DMS153 treated with DMSO at 0.1 percent for 48 hours (cell line): ENCODE data around the gene ATP8B3.

Experiments
- DNase-seq: peaks from one replicate; lab custom pipeline; 2025; ENCODE audit not compliant: unreplicated experiment; lab: John Stamatoyannopoulos, UW

ATP8B3 gene

GRCh38 chr19:1851654-1852580 lies 39.8 kb upstream of the ATP8B3 start:
- no peak for DNase-seq

- DNase-seq: no peak
These were observed 39.0 kb upstream of the ATP8B3 start for GRCh38 chr19:1850809-1851653.

DNA sequence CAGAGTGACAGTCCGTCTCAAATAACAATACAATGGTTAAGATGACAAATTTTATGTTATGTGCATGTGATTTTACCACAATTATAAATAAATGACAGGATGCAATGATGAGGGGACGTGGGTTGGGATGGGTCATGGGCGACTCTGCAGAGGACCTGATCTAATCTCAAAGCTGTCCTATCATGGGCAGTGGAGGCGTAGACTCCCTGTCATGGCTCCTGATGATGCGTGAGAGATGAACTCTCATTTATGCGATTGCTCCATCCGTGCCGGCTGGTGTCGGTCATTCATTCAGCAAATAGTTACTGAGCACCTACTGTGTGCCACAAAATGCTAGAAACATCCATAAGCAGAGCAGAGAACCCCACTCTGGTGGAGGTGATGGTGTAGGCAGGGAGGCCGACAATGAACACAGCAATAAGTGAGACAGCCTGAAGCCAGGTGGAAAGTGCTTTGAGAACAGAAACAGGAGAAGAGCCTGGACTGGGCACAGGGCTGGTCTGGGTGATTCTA lies 37.9 kb upstream of the ATP8B3 start:
- no peak for DNase-seq

- DNase-seq: no peak
These were observed 37.0 kb upstream of the ATP8B3 start for GRCh38 chr19:1849132-1849474.

- DNase-seq: peak; percentile 56
These were observed 36.5 kb upstream of the ATP8B3 start, which contains the start of gene REXO1 for GRCh38 chr19:1848399-1849131. Gene REXO1, minus strand, starts transcription at chr19:1848483. Its CDS starts 125 bp downstream, at chr19:1848358.

DNA sequence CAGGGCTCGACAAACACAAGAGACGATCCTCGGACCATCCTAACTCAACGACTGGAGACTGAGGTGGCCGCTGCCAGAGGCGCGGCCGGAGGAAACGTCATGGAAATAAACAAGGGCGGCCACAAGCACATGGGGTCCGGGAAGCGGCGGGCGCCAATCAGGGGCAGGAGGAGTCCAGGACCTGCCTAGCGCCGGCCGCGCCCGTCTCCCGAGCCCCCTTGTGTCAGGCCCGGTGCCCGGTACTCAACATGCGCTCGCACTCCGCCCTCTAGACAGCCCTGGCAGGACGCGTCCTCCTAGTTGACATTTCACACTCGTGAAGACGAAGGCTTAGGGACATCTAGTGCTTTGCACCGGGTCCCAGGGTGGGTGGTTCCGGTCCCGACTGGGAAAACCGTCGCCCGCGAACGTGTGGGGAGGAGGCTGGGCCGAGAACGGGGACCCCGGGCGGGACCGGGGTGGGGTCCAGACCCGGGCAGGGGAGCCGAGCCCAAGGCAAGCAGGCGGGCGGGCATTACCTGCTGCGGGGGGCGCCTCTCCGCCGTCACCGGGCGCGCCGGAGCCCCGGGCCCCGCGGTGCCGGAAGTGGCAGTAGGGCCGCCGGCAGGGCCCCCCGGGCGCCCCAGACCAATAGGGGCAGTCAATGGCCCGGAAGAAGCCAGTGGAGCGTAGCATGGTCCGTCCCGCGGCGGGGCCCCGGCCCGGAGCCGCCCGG lies 35.8 kb upstream of the ATP8B3 start:
- DNase-seq: no peak

GRCh38 chr19:1847348-1847683 lies 35.2 kb upstream of the ATP8B3 start:
- no peak for DNase-seq

GRCh38 chr19:1846517-1847204 lies 34.6 kb upstream of the ATP8B3 start:
- no peak for DNase-seq

- no peak for DNase-seq
These were observed 33.6 kb upstream of the ATP8B3 start for GRCh38 chr19:1845642-1846041.

- DNase-seq: no peak
These were observed 33.0 kb upstream of the ATP8B3 start for GRCh38 chr19:1845125-1845515.

DNA sequence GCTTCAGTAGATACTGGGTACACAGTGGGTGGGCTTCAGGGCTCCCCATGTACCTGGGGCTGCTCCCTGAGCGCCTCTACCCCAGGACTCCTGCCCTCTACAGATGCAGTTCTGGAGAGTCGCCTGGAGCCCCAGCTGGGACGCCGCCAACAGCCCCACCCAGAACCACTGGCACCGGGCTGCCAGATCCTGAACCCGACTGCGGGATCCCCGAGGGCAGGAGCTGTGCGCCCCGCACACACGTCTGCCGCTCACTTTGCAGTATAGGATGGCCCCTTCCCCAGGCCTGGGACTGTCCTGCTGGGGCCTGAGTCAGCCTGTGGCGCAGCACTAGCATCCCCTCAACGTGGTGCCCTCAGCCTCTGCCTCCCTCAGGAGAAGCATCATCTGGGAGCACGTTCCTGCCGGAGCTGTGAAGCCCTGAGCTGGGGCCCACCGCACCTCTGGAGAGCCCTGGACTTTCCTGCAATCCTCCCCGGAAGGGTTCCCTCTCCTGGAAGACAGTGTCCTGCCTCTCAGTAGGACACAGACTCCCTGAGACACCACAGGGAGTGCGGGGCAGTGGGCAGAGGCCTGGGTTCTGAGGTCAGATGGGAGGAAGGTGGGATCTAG lies 32.5 kb upstream of the ATP8B3 start:
- no peak for DNase-seq

DNA sequence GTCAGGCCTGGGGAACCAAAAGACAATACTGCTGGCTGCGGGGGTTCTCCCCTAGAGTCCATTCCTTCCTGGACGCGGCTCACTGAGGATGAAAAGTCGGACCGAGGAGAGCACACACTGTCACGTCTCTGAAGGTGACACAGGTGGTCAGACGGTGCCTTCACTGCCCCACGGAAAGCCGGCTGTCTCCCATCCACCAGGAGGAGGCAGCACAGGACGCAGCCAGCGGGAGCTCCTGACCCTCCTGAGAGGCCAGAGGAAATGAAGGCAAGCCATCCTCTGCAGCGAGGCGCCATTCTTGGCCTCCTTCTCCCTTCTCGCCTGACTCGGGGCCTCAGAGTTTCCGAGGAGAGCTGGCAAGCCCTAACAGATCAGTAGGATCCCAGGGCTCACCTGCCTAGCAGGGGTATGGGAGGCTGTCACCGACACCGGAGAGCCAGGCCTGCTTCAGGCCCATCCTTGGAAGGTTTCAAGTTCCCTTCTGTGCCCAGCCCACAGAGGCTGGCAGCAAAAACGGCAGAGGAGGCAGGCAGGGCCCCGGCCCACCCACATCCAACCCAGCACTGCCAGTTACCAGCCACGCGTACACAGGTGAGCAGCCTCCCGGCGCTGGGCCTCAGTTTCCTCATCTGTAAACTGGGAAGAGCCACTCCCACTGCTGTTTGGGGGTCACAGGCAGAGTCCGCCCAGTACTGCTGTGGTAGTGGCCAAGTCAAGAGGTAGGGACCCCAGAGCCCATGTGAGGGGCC lies 31.7 kb upstream of the ATP8B3 start:
- no peak for DNase-seq

DNA sequence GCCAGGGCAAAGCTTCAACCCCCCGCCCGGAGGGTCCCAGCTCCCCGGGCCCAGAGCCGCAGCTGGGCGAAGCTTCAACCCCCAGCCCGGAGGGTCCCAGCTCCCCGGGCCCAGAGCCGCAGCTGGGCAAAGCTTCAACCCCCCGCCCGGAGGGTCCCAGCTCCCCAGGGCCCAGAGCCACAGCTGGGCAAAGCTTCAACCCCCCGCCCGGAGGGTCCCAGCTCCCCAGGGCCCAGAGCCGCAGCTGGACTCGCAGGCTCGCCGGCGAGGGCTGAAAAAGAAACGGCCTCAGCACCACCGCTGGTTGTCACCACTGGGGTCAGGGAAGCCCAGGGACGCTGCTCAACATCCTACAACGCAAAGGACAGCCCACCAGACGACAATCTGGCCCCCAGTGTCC lies 31.0 kb upstream of the ATP8B3 start:
- no peak for DNase-seq

GRCh38 chr19:1841209-1841924 lies 29.3 kb upstream of the ATP8B3 start:
- DNase-seq: no peak

GRCh38 chr19:1840541-1841115 lies 28.6 kb upstream of the ATP8B3 start:
- no peak for DNase-seq

- no peak for DNase-seq
These were observed 27.8 kb upstream of the ATP8B3 start for GRCh38 chr19:1839658-1840540.

DNA sequence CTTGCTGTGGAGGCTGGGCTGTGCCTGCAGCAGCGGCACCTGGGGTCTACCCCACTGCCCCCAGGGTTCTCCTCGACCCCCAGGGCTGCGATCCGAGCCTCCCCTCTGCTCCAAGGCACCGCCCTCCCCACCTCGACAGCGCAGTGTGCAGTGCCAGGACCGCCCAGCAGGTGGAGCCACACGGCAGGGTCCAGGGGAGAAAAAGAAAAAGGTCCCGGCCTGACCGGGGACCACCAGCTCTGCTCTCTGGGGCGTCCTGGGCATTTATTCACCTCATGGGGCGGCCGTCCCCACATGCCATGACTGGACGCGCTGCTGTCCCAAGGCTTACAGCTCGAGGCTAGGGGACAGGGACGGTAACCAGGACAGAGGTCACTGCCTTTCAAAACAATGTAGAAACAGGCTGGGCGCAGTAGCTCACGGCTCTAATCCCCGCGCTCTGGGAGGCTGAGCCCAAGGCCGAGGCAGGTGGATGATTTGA lies 25.6 kb upstream of the ATP8B3 start:
- DNase-seq: no peak
